ENCODE results near the gene ASPM.
"Not testable (repeated sequence)": the region's sequence is repeated elsewhere in the genome, so short reads cannot be mapped to it uniquely, and the experiment has no call there.

ASPM gene

DNA sequence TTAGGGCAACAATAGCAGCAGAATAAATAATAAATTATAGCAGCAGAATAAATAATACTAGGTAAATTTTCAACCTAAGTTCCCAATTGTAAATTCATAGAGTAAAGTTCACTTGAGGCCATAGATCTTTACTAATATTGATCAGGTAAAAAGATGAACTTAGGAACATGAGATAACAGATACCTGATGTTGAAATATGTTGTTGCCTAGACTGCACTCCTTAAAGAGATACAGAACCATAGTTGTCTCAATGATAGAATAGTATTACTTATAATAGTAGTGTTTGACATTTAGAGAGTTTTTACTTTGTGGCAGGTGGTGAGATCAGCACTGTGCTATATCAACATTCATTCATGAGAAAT is 79.0 kb downstream of the ASPM start:
- no peak for DNase-seq

DNA sequence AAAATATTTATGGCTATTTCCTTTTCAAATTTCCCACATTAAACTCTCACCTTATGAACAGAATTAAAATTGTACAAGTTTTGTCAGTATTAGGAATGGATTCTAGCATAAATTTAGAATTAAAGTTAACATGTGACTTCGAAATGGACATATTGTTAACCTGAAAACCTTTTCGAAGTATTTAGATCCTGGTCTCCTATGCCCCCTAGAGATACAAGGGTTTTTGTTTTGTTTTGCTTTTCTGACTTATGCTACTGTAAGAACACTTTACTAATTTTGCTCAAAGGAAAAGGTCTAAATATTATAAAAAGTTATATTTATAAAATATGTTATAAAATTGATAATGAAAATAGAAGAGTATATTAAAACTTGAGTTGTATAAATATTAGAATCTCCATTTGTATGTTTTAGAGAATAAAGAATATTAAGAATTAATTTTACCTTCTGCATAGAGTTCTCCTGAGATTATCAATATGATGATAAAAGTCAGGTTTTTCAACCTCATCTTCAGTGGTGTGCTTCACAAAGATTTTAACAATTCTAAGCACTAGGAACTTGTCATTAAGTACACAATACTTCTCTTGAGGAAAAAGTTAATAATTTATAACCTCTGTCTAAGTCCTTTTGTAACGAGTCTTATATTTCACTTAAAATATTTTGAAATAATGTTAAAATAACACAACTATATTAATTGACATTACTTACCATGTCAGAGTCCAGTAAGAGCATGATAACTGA is 79.6 kb downstream of the ASPM start, which contains the start of gene F13B:
F13B (minus strand) TSS at position 542 of the 738 bp plus-strand sequence; CDS start at position 505, 37 bp downstream.
- DNase-seq, result no peak

DNA sequence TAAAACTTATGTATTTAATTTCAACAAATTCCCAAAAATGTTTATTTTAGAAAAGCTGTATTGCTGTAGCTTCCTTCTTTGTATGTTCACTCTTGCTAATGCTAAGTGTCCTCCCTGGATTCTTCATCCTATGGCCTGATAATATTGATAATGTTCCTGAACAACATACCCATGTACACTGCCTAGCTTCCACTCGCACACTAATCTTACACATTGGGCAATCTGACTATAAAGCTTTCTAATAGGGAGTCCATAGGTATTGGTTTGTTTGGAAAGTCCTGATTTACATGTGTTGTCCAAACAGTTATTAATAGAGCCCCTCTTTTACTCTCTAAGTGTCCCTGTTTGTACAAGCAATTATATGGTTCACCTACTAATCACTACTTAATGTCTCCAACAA is 80.2 kb downstream of the ASPM start:
- no peak for DNase-seq

DNA sequence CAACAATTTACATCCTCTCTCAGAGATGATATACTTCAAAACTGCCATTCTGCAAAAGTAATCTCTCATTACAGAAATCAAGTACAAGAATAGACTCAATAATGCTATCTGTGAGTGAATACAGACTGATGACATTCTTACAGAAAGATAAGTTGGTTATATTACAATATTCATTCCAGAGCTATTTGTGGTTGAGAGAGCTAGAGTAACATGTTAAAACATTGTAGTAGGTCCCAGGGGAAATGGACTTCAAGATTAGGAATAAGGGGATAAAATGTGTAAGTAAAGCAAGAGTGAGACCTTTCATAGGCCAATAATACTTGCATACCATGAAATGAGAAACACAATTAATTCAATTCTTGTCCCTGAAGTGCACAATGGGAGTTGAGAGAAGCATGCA is 80.9 kb downstream of the ASPM start:
- DNase-seq, result no peak

DNA sequence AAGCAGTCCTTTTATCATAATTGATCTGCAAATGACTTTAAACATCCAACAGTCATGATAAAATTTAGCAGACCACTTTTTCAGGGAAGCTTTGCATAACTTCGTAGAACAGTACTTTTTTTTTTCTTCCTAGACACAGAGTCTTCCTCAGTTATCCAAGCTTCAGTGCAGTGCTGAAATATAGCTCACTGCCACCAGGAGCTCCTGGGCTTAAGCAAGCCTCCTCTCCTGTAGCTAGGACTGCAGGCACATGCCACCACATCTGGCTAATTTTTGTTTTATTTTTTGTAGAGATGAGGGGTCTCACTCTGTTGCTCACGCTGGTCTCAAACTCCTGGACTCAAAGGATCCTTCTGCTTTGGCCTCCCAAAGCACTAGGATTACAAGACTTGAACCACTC is 83.3 kb downstream of the ASPM start:
- no peak for DNase-seq

DNA sequence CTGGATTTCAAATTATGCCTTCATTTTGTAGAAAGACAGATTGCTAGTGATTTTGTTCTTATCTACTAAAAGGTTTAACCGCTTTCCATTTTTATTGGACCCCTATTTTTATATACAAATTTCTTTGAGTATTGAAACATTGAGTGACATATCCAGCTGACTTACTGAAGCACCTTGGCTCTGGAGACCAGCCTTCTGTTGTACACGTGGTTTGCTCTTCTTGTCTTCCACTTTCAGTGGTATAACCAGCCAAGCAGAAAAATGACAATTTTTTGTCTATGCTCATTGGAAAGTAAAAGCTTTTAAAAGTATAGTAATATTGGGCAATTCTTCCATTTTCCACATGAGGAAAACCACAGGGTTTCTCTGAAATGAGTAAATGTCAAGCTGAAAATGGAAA is 83.8 kb downstream of the ASPM start:
- DNase-seq, result no peak

DNA sequence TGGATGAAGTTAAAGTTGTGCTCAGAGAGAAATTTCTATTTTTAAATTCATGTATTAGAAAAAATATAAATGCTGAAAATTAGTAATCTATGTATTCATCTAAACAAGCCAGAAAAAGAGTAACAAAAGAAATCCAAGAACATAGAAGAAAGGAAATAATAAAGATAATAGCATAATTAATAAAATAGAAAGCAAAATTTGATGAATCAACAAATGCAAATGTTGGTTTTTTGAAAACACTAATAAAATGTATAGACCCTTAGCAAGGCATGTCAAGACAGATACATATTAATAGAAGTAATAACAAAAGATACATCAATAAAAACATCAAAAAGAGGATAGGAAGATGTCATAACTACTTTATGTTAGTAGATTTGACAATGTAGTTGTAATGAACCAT is 97.4 kb downstream of the ASPM start:
- DNase-seq, result no peak

DNA sequence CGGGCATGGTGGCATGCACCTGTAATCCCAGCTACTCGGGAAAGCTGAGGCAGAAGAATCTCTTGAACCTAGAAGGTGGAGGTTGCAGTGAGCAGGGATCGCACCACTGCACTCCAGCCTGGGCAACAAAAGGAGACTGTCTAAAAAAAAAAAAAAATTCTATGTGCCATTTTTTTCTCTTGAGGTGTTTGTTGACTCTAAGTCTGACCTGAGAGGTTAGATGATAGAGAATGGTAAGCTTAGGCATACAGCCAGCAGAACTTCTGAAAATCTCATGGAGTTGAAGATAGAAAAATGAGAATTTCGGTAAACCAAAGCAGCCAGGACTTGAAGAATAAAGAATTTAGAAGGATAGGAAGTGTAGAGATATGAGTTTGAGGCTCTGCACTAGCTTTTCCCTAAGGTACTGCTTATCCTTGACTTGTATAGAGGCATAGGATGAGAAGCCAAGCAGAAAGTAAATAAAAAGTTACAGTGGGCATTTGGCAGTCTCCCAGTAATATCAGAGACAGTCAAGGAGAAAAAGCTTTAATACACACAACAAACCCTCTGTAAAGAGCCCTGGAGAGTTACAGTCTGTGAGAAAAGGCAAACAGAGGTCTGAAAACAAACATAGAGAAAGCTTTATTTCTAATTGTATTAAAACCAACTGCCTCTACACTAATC is 103.7 kb downstream of the ASPM start:
- no peak for DNase-seq

DNA sequence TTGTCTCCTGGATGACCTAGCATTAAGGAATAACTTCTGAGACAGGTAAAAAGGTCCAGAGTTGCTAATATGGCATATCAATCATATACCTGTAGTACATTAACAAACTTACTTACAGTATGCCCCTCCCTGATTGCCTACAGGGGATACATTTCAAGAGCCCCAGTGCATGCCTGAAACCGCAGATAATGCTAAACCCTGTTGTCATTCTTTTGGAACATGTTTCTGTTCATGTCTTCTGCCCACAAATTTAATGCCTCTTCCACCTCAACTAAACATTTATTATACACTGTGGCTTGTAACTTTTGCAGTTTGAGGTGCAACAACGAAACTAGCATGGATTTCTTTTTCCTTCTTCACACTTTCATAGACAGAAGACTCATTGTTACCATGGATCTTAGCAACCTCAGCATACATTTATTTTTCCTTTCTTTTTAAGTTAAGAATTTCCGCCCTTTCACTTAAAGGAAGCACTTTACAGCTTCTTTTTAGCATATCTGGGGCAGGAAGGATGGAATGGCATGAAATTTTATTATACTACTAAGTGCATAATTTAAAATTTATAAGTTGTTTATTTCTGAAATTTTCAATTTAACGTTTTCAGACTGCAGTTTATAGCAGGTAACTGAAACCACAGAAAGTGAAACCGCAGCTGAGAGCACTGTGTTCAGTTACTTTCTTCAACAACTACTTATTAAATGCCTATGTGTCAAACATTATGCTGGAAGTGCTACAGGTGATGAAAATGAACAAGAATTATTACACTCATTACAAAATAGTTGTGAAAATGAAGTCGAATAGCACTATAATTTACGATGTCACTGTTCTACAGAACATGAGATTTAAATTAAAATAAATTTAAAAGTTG is 104.7 kb downstream of the ASPM start:
- DNase-seq, result no peak

DNA sequence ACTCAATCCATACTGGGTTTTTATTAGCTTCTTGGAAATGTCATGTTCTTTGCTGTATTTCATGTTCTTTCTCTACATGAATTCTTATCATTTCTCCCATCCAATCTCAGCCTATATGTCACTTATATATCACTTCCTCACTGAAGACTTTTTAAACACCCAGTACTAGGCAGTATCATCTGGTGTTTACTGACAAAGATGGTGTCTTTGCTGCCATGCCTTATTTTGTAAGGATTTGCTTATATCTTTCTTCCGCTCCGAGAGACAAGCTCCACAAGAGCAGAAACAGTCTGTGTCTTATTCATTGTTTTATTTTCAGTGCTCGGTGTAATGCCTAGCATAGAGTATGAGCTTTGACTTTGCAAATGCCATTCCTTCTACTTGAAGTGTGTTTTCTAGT is 109.6 kb downstream of the ASPM start:
- DNase-seq, result no peak

DNA sequence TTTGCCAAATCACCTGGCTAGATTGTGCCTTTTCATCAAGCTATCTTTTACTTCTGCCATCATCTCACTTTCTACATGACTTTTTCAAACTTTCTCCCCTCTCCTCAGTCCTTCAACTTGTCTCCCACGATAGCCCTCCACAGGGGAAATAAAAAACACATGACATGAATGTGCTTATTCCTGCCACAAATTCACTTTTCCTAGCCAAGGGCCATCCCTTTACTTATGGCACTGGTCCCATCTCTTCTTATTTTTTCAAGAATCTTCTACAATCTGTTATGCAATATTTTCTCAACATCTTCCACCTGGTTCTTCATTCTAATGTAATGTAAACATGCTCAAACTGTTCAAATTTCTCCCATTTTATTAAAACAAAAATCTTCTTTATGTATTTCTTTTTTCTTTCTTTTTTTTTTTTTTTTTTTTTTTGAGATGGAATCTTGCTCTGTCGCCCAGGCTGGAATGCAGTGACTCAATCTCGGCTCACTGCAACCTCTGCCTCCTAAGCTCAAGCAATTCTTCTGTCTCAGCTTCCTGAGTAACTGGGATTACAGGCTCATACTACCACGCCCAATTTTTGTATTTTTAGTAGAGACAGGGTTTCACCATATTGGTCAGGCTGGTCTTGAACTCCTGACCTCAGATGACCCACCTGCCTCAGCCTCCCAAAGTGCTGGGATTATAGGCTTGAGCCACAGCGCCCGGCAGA is 111.7 kb downstream of the ASPM start:
- not testable (repeated sequence) for DNase-seq
